ENCODE data around the gene CEBPZ.

CEBPZ gene

GRCh38 chr2:37230581-37230980 is 815 bp downstream of the CEBPZ start:
- TF ChIP-seq CTCF (IDR thresholded peaks at IDR 0.05): no peak

- no peak for TF ChIP-seq CTCF (IDR thresholded peaks at IDR 0.05)
Observed at GRCh38 chr2:37228788-37229187, 2.6 kb downstream of the CEBPZ start.

- no peak for TF ChIP-seq CTCF (IDR thresholded peaks at IDR 0.05)
Observed at GRCh38 chr2:37226863-37227262, 4.5 kb downstream of the CEBPZ start.

GRCh38 chr2:37224063-37224462 is 7.3 kb downstream of the CEBPZ start:
- TF ChIP-seq CTCF (IDR thresholded peaks at IDR 0.05): no peak

- TF ChIP-seq CTCF (IDR thresholded peaks at IDR 0.05): no peak
Observed at GRCh38 chr2:37223131-37223530, 8.3 kb downstream of the CEBPZ start.

GRCh38 chr2:37219046-37219445 is 12.3 kb downstream of the CEBPZ start:
- no peak for TF ChIP-seq CTCF (IDR thresholded peaks at IDR 0.05)

GRCh38 chr2:37215250-37215649 is 16.1 kb downstream of the CEBPZ start:
- no peak for TF ChIP-seq CTCF (IDR thresholded peaks at IDR 0.05)

- TF ChIP-seq CTCF (IDR thresholded peaks at IDR 0.05): no peak
Observed at GRCh38 chr2:37211939-37212338, 19.5 kb downstream of the CEBPZ start.

Data from LNCAP (cell line).